GM12891 (cell line): Measurements from ENCODE around the gene SLCO1B1.

ENCODE experiments used
- DNase-seq: peaks from one replicate; pipeline ENCODE4 v3.0.0; 2011; ENCODE audit warnings: low spot score; ENCODE audit not compliant: insufficient read length
- FAIRE-seq: peaks from 2 replicates; lab custom pipeline; 2011; peaks lifted over from hg19 to GRCh38; lab: Jason Lieb, UNC
- PAX5 ChIP-seq: IDR thresholded peaks from 2 replicates; pipeline ENCODE4 v1.6.1; 2011; ENCODE audit warnings: low read length, moderate library complexity, mild to moderate bottlenecking; ENCODE audit not compliant: insufficient read depth, severe bottlenecking
- POLR2A ChIP-seq: IDR thresholded peaks from 2 replicates; pipeline ENCODE4 v1.6.1; 2011; ENCODE audit warnings: low read depth, low read length, control low read depth
- POLR2AphosphoS5 ChIP-seq: IDR thresholded peaks from 2 replicates; pipeline ENCODE4 v1.6.1; 2011; ENCODE audit warnings: low read depth, low read length, control low read depth
- POU2F2 ChIP-seq: IDR thresholded peaks from 2 replicates; pipeline ENCODE4 v1.6.1; 2011; ENCODE audit warnings: low read depth, mild to moderate bottlenecking, control low read depth, low read length, moderate library complexity
- SPI1 ChIP-seq: IDR thresholded peaks from 2 replicates; pipeline ENCODE4 v1.6.1; 2011; ENCODE audit warnings: low read depth, low read length, control low read depth
- TAF1 ChIP-seq: IDR thresholded peaks from 2 replicates; pipeline ENCODE4 v1.6.1; 2011; ENCODE audit warnings: low read depth, low read length, control low read depth

Gene SLCO1B1

GRCh38 chr12:21220266-21220665 lies 89.3 kb downstream of the SLCO1B1 start:
- DNase-seq (no peak), FAIRE-seq (no peak)
- no peak for TF ChIP-seq POU2F2
- TF ChIP-seq TAF1 = no peak

- peak; percentile 19; the same call in 1 of the 2 replicates for TF ChIP-seq SPI1
- no peak for TF ChIP-seq POLR2A
- DNase-seq = no peak
- no peak for FAIRE-seq
Measured at GRCh38 chr12:21221072-21221471, 90.1 kb downstream of the SLCO1B1 start.

DNA sequence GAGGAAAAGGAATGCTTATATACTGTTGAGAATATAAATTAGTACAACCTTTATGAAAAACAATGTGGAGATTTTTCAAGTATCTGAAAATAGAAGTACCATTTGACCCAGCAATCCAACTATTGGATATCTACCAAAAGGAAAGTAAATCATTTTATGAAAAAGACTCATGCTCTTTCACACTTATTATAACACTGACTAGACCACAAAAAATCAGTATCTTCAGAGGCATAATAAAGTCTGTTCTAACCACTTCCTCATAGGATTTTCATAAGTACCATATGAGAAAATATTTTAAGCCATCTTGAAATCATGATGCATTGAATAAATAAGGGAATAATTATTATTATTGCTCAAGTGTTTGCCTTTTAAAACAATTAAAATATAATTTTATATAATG lies 90.8 kb downstream of the SLCO1B1 start:
- TF ChIP-seq POLR2A (no peak), PAX5 (no peak), TAF1 (no peak), POLR2AphosphoS5 (no peak), POU2F2 (no peak), SPI1 (no peak)
- DNase-seq = no peak
- no peak for FAIRE-seq

DNA sequence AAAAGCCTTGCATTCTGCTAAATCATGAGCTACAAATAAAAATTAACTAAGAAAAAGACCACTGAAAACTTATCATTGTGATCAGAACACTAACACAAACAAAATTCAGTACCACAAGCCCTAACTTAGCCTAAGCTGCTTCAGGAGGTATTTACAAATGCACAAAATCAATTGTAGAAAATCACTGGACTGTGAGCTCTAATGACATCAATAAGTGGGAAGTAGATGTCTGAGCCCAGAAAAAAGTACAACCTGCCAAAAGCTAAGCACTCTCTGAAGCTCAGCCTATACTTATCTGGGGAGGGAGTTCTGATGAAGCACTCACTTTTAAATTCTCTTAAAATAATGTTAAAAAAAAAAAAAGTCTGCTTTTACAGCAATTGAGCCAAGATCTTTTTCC lies 92.9 kb downstream of the SLCO1B1 start:
- FAIRE-seq (no peak), DNase-seq (no peak)
- TF ChIP-seq POLR2A (no peak), SPI1 (no peak), POLR2AphosphoS5 (no peak), PAX5 (no peak), TAF1 (no peak), POU2F2 (no peak)

DNA sequence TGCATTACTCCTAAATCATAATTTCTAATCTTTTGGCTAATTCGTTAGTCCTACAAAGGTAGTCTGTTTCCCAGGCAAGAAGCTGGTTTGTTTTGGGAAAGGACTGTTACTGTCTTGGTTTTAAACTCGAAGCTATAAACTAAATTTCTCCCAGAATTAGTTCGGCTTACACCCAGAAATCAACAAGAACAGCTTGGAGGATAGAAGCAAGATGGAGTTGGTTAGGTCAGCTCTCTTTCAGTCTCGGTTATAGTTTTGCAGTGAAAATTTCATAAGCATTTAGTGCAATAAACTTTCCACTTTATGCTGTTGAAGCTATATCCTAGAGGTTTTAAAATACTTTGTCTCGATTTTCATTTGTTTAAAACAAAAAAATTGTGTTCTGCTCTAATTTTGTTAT lies 103.4 kb downstream of the SLCO1B1 start:
- FAIRE-seq = no peak
- TF ChIP-seq POLR2AphosphoS5 (no peak), PAX5 (no peak), TAF1 (no peak), POU2F2 (no peak), SPI1 (no peak), POLR2A (no peak)
- no peak for DNase-seq

DNA sequence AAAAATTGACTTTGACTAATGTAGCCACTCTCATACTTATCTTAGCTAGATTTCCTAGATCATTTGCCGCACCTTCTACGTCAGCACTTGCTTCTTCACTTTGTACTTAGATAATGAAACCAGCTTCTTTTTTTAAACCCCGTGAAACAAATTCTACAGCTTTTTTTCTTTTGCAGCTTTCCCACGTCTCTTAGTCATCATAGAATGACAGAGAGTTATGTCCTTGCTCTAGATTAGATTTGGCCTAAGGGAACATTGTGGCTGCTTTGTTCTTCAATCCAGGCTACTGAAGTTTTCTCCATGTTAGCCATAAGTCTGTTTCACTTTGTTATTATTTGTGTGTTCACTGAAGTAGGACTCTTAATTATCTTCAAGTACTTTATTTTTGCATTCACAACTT lies 108.9 kb downstream of the SLCO1B1 start:
- TF ChIP-seq PAX5 (no peak), POLR2A (no peak), TAF1 (no peak), POLR2AphosphoS5 (no peak), POU2F2 (no peak), SPI1 (no peak)
- DNase-seq (no peak), FAIRE-seq (no peak)

DNA sequence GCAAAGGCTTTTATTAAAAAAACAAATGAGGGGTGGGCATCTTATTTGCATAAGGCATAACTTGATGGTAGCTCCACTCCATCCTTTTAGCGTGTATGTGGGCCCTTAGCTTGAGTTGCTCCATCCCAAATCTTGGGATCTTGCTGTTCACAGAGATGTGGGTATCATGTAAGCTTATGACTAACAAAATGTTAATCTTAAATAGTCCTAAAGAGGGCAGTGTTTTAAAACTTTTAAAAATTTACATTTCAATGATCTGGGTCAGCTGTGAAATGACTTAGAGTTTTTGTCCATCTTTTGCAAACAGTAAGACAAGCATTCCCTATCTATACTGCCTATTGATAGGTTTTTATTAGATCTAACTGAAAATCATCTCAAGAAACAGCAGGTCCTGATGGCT lies 117.7 kb downstream of the SLCO1B1 start:
- no peak for FAIRE-seq
- DNase-seq = no peak
- TF ChIP-seq PAX5 = no peak
- no peak for TF ChIP-seq POU2F2
- TF ChIP-seq POLR2AphosphoS5 = no peak
- TF ChIP-seq SPI1 = no peak
- TF ChIP-seq TAF1 = no peak
- no peak for TF ChIP-seq POLR2A

- no peak for TF ChIP-seq TAF1
- TF ChIP-seq POLR2AphosphoS5 = no peak
- TF ChIP-seq POU2F2 = no peak
- no peak for TF ChIP-seq PAX5
- no peak for TF ChIP-seq POLR2A
- TF ChIP-seq SPI1 = no peak
Measured at GRCh38 chr12:21252070-21252469, 121.1 kb downstream of the SLCO1B1 start.

DNA sequence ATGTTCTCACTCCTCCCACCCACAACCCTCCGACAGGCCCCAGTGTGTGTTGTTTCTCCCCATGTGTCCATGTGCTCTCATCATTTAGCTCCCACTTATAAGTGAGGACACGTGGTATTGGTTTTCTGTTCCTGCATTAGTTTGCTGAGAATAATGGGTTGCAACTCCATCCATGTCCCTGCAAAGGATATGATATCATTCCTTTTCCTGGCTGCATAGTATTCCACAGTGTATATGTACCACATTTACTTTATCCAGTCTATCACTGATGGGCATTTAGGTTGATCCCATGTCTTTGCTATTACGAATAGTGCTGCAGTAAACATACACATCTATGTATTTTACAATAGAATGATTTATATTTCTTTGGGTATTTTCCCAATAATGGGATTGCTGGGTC lies 126.2 kb downstream of the SLCO1B1 start:
- DNase-seq (no peak), FAIRE-seq (no peak)
- TF ChIP-seq POLR2AphosphoS5 = no peak
- no peak for TF ChIP-seq POU2F2
- TF ChIP-seq POLR2A = no peak
- no peak for TF ChIP-seq PAX5
- no peak for TF ChIP-seq TAF1
- TF ChIP-seq SPI1 = no peak

More at GRCh38 chr12:21252070-21252469, 121.1 kb downstream of the SLCO1B1 start:
- FAIRE-seq (no peak), DNase-seq (no peak)

DNA sequence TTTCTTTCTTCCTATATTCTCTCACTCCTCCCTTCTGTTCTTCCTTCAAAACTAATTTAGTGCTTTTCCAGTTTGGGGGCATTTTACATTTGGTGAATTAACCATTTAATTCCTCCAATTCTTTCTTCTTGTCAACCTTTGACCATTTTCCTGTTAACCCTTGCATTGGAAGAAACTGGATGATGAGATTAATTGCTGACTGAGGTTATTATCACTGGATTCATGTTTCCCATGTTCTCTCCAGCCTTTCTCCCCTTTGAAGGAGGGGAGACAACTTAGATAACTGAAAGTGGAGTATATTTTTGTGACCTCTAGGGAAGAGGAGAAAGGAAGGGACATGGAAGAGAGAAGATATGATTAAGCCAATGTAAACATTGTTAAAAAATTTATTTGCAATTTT lies 133.2 kb downstream of the SLCO1B1 start:
- DNase-seq (no peak), FAIRE-seq (no peak)
- TF ChIP-seq POLR2AphosphoS5 = no peak
- TF ChIP-seq POLR2A = no peak
- TF ChIP-seq TAF1 = no peak
- no peak for TF ChIP-seq POU2F2
- TF ChIP-seq SPI1 = no peak
- TF ChIP-seq PAX5 = no peak

DNA sequence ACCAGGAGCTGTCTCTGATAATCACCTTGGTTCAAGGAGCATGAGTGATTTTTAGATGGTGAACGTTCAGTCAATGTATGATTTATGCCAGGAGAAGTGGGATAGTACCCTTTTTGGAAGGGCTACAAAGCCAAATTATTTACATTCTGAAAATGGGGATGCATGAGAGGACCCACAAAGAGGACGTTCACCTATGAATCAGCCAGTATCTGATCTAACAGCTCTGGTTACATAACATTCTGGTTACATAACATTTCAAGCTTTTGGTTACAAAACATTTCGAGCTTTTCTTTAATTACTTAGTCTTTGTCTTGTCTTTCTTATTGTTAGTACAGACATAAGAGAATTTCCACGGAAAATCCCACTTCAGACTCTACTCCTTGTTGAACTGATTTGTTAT lies 134.9 kb downstream of the SLCO1B1 start:
- no peak for DNase-seq
- no peak for FAIRE-seq
- TF ChIP-seq PAX5 (no peak), SPI1 (no peak), POLR2AphosphoS5 (no peak), POU2F2 (no peak), TAF1 (no peak), POLR2A (no peak)
